Renal cortex interstitium (tissue), 11 donors: ENCODE results near the gene ZSCAN20. TPM values are rescaled to one million over a fixed set of nuclear protein-coding genes. Genes with fewer than 3 reads are reported as not detected.

Experiments
- DNase-seq, 11 donors: peaks; one replicate each; pipeline ENCODE4 v3.0.0-alpha.2; 2013; ENCODE audit warnings: low read depth in 9 of 11, low spot score in 4 of 11; ENCODE audit errors: extremely low read depth in 1 of 11
- polyA plus RNA-seq, 3 donors: library from polyadenylated mRNA; unstranded; fragments of 120-200 nt; gene quantifications; one replicate each; pipeline ENCODE4 v1.2.1, GENCODE V29; 2013; ENCODE audit not compliant: insufficient read length in 3 of 3

Gene ZSCAN20
- polyA plus RNA-seq, 3 donors = 5.4 to 5.9 (median 5.5) TPM

DNA sequence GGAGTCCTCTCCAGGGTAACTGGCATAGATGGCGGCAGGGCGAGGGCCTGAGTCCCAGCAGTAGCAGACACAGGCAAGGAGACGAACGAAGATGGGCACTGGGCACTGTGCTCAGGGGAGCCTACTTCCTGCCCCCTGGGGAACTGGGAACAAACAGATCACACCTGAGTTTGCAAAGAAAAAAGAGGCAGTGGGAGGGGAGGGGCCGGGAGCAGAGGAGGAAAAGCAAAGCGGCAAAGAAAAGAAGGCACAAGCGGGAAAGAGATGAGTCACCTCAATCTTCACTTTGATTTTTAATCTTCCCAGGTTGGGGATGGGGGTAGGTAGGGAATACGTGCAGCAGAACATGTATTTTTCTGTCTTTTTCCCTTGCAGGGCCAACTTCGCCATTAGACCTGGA, 44.0 kb downstream of the ZSCAN20 start:
- no peak for DNase-seq

DNA sequence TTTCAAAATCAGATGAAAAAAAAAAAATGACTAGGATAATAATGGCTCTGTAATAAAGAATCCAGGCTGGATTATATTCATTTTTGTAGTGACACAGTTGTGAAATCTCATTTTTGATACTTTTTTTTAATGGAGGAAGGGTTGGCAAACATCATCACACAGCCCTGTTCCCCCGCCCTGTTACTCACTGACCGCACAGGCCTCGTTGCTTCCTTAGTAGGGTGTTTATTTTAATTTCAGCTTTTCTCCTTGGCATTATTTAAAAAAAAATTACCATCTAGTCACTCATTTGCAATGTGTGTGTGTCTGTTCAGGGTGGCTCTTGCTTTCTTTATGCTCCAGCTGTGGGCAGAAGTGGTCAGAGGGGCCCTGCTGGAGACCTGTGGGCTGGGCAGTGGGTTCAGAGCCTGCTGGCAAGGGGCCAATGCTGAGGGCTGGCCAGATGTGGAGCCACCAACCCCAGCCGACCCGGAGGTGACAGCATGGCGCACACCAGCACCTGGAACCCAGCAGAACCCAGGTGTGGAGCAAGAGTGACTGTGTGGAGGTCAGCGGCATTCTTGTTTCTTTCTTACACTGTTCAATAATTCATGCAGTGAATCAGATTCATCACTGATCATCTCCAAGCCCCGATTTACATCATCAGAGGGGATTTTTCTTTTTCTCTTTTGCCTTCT, 44.6 kb downstream of the ZSCAN20 start:
- DNase-seq = no peak

DNA sequence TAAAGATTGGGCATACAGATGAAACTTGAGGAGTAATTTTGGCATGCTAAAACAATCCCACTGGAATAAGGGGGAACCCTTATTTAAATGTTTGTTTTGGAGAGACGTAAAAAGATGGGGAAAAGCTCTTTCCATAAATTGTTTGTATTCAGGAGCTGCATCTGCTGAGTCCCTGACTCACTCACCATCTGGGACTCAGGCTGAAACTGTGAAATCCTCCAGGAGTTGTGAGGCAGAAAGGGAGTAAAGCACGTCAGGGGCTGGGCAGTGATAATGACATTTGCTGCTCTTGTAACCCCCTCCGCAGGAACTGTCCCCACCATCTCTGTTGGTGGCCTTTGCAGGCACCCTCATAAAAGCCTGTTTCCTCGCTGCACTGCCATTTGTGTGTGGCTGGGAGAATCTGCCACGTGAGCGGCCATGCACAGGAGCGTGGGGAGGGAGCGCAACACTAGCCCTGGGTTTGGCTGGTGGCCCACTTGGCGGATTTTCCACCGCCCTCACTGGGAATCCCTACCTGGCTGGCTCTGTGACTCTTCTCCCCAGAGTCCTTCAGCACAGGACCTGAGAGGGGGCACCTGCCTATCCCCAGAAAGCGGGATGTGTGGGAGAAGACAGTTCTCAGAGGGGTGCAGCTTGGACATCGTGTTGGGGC, 45.3 kb downstream of the ZSCAN20 start:
- DNase-seq = no peak

DNA sequence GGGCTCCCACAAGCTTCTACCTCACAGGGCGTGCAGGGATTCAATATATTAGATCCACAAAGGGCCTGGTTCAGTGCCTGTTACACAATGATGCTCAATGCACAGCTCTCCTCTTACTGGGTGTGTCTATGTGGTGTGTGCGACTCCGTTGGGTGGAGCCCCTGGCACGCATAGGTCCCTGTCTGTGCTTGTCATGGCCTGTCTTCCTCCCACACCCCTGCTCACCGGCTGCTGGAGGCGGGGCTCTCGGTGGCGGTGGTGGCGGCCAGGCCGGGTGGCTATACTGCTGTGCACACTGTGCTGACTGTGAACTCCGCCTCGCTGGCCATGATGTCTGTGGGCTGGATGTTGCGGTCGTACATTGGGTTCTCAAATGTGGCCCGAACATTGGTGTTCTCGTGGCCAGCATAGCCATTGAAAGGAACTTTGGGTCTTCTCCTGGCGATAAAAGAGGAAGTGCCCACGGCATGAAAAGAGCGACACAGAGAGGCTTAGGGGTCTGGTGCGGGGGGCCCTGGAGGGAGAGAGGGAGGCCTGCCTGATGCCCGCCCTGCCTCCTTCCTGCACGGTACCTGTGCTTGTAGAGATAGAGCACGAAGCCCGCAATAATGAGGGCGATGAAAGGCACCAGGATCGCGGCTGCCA, 46.9 kb downstream of the ZSCAN20 start:
- no peak for DNase-seq

DNA sequence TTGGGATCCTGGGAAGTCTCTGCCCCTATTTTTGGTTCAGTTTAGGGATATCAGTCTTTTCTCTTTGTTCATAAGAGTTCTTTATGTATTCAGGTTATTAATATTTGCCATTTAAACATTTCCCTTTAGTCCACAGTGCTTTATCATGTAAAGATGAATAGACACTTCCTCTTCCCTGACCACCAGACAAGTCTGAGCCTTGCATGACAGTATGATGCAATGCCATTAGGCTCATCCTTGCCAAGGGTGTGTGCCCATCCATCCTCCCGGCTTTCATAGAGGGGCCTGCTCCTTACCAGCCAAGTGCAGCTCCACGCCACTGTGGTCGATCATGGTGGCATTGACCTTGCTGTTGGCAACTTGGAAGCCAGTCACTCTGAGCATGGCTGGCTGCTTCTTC, 52.1 kb downstream of the ZSCAN20 start:
- DNase-seq = no peak

DNA sequence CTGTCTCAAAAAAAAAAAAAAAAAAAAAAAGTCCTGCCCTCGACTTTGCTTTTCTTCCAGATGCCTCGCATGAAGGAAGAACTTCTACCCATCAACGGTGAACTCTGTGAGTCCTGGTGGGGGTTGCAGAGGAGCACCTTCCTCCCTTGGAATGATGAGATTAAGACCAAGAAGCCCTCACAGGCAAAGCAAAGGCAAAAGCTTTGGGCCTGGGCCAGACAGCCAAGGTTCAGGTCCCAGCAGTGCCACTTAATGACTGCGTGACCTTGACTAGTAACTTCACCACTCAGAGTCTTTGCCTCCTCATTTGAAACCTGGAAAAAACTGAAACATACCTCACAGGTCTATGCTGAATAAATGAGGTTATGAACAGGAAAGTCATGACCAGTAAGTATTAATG, 55.5 kb downstream of the ZSCAN20 start:
- no peak for DNase-seq

DNA sequence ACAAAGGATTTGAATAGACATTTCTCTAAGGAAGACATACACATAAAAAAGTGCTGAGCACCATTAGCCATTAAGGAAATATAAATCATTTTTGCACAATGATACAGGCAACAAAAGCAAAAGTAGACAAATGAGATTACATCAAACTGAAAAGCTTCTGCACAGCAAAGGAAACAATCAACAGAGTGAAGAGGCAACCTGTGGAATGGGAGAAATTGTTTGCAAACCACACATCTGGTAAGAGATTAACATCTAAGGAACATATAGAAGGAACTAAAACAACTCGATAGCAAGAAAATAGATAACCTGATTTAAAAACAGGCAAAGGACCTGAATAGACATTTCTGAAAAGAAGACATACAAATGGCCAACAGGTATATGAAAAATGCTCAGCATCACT, 57.5 kb downstream of the ZSCAN20 start:
- no peak for DNase-seq

DNA sequence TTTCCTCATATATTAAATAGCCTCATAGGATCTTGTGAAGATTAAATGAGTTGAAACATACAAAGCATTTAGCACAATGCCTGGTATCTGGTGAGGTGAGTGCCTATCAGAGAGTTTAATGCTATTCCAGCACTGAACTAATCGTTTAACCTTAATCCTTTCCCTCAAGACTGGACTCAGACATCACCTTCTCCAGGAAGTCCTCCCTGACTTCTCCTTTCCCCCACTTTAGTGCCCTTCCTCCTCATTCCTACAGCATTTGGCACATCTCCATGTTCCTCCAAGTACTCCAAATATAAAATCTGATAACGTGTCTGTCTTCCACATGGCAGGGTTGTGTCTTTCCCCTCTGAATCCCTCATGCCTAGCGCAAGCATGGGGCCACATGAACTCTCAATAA, 59.8 kb downstream of the ZSCAN20 start:
- DNase-seq = no peak

DNA sequence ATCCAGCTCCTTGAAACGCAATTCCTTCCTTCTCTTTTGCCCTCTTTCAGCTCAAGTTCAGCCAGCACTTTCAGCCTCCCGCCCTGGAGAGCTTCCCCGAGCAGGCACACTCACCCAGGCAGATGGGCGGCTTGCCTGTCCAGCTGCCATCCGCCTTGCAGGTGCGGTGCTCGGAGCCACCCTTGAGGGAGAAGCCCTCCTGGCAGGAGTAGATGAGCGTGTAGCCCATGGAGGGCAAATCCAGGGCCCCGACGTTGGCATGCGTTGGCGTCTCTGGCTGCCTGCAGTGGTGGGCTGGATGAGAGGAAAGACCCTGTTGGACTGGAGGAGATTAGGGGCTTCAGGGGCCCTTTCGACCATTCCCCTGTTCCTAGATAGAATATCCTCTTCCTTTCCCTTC, 60.5 kb downstream of the ZSCAN20 start:
- no peak for DNase-seq

DNA sequence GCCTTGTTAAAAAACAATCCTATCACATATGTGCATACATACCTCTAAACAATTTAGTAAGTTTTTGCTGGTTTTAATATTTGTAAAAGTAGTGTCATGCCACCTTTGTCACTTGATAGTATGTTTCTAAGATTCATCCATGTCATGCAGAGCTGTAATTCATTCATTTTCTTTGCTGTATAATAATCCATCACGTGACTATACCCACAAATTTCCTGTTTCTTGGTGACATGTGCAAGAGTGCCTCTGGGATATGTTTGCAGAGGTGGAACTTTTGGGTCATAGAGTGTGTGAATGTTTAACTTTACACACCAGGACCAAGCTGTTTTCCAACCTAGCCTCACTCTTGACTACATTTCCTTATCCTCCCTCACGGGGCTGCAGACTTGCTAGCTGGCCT, 62.9 kb downstream of the ZSCAN20 start:
- no peak for DNase-seq

DNA sequence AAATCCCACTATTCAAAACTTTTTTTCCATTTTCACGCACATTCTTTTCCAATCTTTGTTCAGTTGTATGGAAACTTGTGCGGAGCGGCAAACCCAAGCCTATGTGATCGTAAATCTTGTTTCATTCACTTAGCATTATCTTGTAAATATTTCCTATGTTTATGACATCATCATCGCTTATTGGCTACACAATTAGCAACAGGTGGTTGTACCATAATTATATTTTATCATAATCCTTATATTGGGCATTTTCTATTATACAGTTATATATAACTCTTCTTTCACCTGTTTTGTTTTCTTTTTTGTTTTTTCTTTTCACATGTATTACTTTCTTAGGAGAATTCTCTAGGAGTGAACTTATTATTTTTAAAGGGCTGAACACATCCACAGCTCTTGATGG, 65.4 kb downstream of the ZSCAN20 start:
- DNase-seq = no peak

DNA sequence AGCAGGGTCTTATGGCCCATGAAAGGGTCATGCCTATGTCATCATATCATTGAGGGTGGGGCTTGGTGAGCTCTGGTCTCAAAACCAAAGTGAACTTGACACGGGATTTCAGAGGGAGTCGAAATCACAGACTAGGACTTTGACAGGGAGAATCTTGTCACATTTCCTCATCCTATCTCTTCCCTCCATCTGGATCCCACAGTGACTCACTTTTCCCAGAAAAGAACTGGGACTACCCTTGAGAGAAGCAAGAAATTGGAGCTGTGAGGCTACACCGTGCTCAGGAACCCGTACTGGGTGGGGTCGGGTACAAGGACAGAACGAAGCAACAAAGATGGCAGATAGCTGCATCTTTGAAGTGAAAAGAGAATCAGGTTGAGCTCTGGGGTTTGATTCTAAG, 69.5 kb downstream of the ZSCAN20 start:
- DNase-seq = no peak

Other genes starting within 250 kb of the ZSCAN20 start
- 10 to 100 TPM; 55.9 to 65.9 (median 65.4) TPM for gene ZNF362, start 216.2 kb upstream of the ZSCAN20 start, polyA plus RNA-seq
- under 1 TPM in 2 of 3 donors, not detected in 1; 0.16 to 0.48 TPM for gene A3GALT2, start 151.5 kb upstream of the ZSCAN20 start, polyA plus RNA-seq
- 100 to 1,000 TPM; 107 to 121 (median 111) TPM for gene PHC2, start 41.5 kb upstream of the ZSCAN20 start, polyA plus RNA-seq